ENCODE results near the gene PROX2.

- TF ChIP-seq, protein P1, sequence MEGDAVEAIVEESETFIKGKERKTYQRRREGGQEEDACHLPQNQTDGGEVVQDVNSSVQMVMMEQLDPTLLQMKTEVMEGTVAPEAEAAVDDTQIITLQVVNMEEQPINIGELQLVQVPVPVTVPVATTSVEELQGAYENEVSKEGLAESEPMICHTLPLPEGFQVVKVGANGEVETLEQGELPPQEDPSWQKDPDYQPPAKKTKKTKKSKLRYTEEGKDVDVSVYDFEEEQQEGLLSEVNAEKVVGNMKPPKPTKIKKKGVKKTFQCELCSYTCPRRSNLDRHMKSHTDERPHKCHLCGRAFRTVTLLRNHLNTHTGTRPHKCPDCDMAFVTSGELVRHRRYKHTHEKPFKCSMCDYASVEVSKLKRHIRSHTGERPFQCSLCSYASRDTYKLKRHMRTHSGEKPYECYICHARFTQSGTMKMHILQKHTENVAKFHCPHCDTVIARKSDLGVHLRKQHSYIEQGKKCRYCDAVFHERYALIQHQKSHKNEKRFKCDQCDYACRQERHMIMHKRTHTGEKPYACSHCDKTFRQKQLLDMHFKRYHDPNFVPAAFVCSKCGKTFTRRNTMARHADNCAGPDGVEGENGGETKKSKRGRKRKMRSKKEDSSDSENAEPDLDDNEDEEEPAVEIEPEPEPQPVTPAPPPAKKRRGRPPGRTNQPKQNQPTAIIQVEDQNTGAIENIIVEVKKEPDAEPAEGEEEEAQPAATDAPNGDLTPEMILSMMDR (conservative IDR thresholded peaks at IDR 0.05; ENCODE audit: low read depth, low read length) = no peak
- no peak for TF ChIP-seq EZH2phosphoT487 (IDR thresholded peaks at IDR 0.05; ENCODE audit: borderline replicate concordance, low read length)
- no peak for TF ChIP-seq EZH2 (IDR thresholded peaks at IDR 0.05; ENCODE audit: low read length, unreplicated experiment)
These were observed 27.2 kb upstream of the PROX2 start for GRCh38 chr14:74902941-74903705.
